MCF 10A (cell line): Measurements from ENCODE around the gene ANAPC2. TPM values are rescaled to one million over a fixed set of nuclear protein-coding genes. Genes with fewer than 3 reads are reported as not detected.

Experiments used
- BruUV-seq: library from RNA; stranded (reverse); fragments of 400-500 nt; replicated peaks from 2 replicates; lab custom pipeline; 2021; lab: Mats Ljungman, UMichigan
- CTCF ChIA-PET: fragments of 300-600 bp; sonication (Branson Sonifier 250); formaldehyde crosslinking; extraction: SDS; loops from one replicate; lab custom pipeline; 2021; ENCODE audit warnings: antibody characterized with exemption, inconsistent platforms; lab: Yijun Ruan, JAX
- POLR2A ChIA-PET: fragments of 300-600, 350-650 bp; sonication (Branson Sonifier 250); formaldehyde crosslinking; extraction: SDS; loops from one replicate; lab custom pipeline; 2020; ENCODE audit warnings: antibody characterized with exemption, inconsistent platforms; lab: Yijun Ruan, JAX
- DNase-seq: peaks from one replicate; pipeline ENCODE4 v3.0.0-alpha.2; 2018; ENCODE audit not compliant: unreplicated experiment
- H3K27ac Mint-ChIP-seq: one replicate; pipeline ENCODE4 v1.8.0; 2022; ENCODE audit warnings: mild to moderate bottlenecking, low read depth, mixed read lengths; ENCODE audit not compliant: unreplicated experiment
- H3K27me3 Mint-ChIP-seq: one replicate; pipeline ENCODE4 v1.8.0; 2022; ENCODE audit warnings: mixed read lengths; ENCODE audit not compliant: insufficient read depth, unreplicated experiment
- H3K36me3 Mint-ChIP-seq: one replicate; pipeline ENCODE4 v1.8.0; 2022; ENCODE audit warnings: mild to moderate bottlenecking, moderate library complexity, mixed read lengths; ENCODE audit not compliant: insufficient read depth, unreplicated experiment
- H3K4me1 Mint-ChIP-seq: one replicate; pipeline ENCODE4 v1.8.0; 2022; ENCODE audit warnings: mixed read lengths; ENCODE audit not compliant: insufficient read depth, unreplicated experiment
- H3K4me3 Mint-ChIP-seq: one replicate; pipeline ENCODE4 v1.8.0; 2022; ENCODE audit warnings: mild to moderate bottlenecking, moderate library complexity, mixed read lengths; ENCODE audit not compliant: unreplicated experiment
- H3K9me3 Mint-ChIP-seq: one replicate; pipeline ENCODE4 v1.8.0; 2022; ENCODE audit warnings: mixed read lengths; ENCODE audit not compliant: unreplicated experiment
- intact Hi-C: fragments of 100-400 bp; cut with micrococcal nuclease; formaldehyde crosslinking; loops from 2 replicates; pipeline ENCODE4 v1.14.1; 2022
- total RNA-seq: library from RNA; stranded (reverse); gene quantifications from 2 replicates; pipeline ENCODE4 v1.2.3, GENCODE V29; 2022
- TF ChIP-seq, protein P1 (sequence below): fragments of 200-600 bp; IDR thresholded peaks from one replicate; pipeline ENCODE4 v1.8.0; 2022; ENCODE audit warnings: antibody characterized with exemption, mild to moderate bottlenecking; ENCODE audit not compliant: unreplicated experiment

The ANAPC2 gene
- total RNA-seq, 1 experiment from 2014 or later = 42.1 TPM

DNA sequence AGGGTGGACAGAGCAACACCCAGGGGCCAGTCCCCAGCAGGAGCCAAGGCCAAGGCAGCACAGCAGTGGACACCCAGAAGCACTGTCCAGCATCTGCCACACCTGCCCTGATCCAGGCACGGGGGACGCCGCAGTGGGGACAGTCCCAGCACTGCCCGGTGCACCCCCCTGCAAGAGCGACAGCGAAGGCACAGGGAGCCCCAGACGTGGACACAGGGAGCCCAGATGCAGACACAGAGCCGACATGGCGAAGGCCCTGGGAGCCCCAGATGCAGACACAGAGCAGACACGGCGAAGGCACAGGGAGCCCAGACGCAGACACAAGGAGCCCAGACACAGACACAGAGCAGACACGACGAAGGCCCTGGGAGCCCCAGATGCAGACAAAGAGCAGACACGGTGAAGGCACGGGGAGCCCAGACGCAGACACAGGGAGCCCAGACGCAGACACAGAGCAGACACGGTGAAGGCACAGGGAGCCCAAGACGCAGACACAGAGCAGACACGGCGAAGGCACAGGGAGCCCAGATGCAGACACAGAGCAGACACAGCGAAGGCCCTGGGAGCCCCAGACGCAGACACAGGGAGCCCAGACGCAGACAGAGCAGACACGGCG is 4.3 kb downstream of the ANAPC2 start:
- Mint-ChIP-seq H3K27me3 (no peaks in the 10 kb centered on the region), H3K4me1 (peaks cover 7% of the 10 kb centered on the region), H3K4me3 (no peak overlapping the region), H3K36me3 (peaks cover 21% of the 10 kb centered on the region), H3K9me3 (no peaks in the 10 kb centered on the region), H3K27ac (no peak overlapping the region)
- no peak for DNase-seq
- TF ChIP-seq, protein P1, sequence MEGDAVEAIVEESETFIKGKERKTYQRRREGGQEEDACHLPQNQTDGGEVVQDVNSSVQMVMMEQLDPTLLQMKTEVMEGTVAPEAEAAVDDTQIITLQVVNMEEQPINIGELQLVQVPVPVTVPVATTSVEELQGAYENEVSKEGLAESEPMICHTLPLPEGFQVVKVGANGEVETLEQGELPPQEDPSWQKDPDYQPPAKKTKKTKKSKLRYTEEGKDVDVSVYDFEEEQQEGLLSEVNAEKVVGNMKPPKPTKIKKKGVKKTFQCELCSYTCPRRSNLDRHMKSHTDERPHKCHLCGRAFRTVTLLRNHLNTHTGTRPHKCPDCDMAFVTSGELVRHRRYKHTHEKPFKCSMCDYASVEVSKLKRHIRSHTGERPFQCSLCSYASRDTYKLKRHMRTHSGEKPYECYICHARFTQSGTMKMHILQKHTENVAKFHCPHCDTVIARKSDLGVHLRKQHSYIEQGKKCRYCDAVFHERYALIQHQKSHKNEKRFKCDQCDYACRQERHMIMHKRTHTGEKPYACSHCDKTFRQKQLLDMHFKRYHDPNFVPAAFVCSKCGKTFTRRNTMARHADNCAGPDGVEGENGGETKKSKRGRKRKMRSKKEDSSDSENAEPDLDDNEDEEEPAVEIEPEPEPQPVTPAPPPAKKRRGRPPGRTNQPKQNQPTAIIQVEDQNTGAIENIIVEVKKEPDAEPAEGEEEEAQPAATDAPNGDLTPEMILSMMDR = no peak
- BruUV-seq = no TSS peak
- intact Hi-C loops = no loop called here
- ChIA-PET CTCF (no interaction called here), POLR2A (interaction anchor here (1.0 kb wide), 1 partner anchor 17 kb away, joined by 3 read pairs; no protein-coding TSS in a partner anchor)

DNA sequence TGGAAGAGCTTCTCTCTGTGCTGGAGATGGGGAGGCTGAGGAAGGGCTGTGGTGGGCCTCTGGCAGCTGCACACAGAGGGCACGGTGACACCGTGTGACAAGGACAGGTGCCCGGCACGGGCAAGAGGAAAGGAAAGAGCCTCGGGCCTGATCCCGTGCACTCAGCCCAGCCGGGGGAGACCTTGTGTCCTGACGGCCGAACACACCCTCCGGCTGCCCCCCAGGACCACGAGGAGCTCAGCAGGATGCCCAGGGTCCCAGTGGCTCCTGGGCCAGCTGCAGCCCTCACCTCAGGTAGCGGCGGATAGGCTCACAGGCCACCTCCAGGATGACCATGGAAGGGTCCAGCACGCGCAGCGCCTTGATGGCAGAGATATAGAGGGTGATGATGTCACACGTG is 5.5 kb downstream of the ANAPC2 start:
- POLR2A ChIA-PET = interaction anchor here (1.0 kb wide), 1 partner anchor 18 kb away, joined by 3 read pairs; no protein-coding TSS in a partner anchor
- H3K9me3 Mint-ChIP-seq = no peaks in the 10 kb centered on the region
- CTCF ChIA-PET = interaction anchor here (0.6 kb wide), 1 partner anchor 92 kb away, joined by 4 read pairs; no protein-coding TSS in a partner anchor
- no peak for DNase-seq
- TF ChIP-seq, protein P1 = no peak
- BruUV-seq = no TSS peak
- intact Hi-C loops = no loop called here
- H3K27ac Mint-ChIP-seq = no peak overlapping the region
- peaks cover 25% of the 10 kb centered on the region for H3K36me3 Mint-ChIP-seq
- no peak overlapping the region for H3K4me3 Mint-ChIP-seq
- H3K4me1 Mint-ChIP-seq = peaks cover 4% of the 10 kb centered on the region
- no peaks in the 10 kb centered on the region for H3K27me3 Mint-ChIP-seq

DNA sequence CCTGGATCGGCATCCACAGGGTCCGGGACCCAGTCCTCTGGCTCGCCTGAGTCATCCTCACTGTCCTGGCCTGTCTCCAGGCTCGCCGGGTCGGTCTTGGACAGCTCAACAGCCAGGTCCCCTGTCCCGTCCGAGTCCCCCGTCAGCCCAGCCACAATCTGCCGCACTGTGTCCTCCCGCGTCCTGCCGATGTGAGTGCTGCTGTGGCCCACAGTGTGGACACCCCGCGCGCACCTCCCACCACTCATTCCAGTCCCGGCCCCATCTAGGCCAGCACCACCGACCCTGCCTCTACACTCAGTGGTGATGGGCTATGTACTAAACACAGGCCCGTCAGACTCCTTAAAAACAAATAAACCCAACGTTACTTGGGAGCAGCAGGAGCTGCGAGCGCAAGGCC is 6.7 kb downstream of the ANAPC2 start:
- BruUV-seq = no TSS peak
- H3K4me3 Mint-ChIP-seq = no peak overlapping the region
- no peaks in the 10 kb centered on the region for H3K27me3 Mint-ChIP-seq
- DNase-seq = no peak
- intact Hi-C loops = no loop called here
- H3K27ac Mint-ChIP-seq = no peak overlapping the region
- H3K9me3 Mint-ChIP-seq = no peaks in the 10 kb centered on the region
- TF ChIP-seq, protein P1 = no peak
- CTCF ChIA-PET = interaction anchor here (0.6 kb wide), 1 partner anchor 64 kb away, joined by 3 read pairs; no protein-coding TSS in a partner anchor
- H3K36me3 Mint-ChIP-seq = peaks cover 25% of the 10 kb centered on the region
- H3K4me1 Mint-ChIP-seq = peaks cover under 1% of the 10 kb centered on the region
- POLR2A ChIA-PET = interaction anchor here (0.6 to 2.0 kb wide), 2 partner anchors 8 to 52 kb away, joined by 3 to 6 read pairs; no protein-coding TSS in a partner anchor

DNA sequence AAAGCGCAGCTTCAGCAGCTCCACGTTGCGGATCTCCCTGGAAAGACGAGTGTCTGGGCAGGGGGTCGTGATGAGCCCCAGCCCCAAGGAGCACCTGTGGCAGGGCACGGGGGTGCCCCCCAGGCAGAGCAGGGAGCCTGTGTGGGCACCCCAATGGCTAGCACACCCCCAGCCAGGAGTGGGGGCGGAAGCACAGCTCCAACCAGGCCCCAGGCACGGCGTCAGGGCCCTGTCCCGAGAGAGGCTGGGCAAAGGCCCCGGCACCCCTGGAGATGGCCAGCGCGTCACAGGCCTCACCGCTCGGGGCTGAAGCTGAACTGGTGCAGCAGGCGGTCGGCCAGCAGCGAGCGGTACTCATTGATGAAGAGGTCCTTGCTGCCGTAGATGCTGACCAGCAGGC is 7.9 kb downstream of the ANAPC2 start:
- TF ChIP-seq, protein P1 = no peak
- intact Hi-C loops = no loop called here
- Mint-ChIP-seq H3K27ac (no peak overlapping the region), H3K4me3 (no peak overlapping the region), H3K4me1 (no peaks in the 10 kb centered on the region), H3K36me3 (peaks cover 25% of the 10 kb centered on the region), H3K27me3 (no peaks in the 10 kb centered on the region), H3K9me3 (no peaks in the 10 kb centered on the region)
- no peak for DNase-seq
- ChIA-PET POLR2A (interaction anchor here (2.0 kb wide), 1 partner anchor 51 kb away, joined by 6 read pairs; no protein-coding TSS in a partner anchor), CTCF (no interaction called here)
- BruUV-seq = no TSS peak
